ENCODE measurements around the gene ODAD3. TPM values are rescaled to one million over a fixed set of nuclear protein-coding genes. Genes with fewer than 3 reads are reported as not detected.

The ODAD3 gene
- total and polyA plus RNA-seq, 10 of the 15 experiments (the other 5 are each of a cell fraction or from before 2014, with no cell fraction given), result 0.11 to 0.39 (median 0.28) TPM; not detected in 7

DNA sequence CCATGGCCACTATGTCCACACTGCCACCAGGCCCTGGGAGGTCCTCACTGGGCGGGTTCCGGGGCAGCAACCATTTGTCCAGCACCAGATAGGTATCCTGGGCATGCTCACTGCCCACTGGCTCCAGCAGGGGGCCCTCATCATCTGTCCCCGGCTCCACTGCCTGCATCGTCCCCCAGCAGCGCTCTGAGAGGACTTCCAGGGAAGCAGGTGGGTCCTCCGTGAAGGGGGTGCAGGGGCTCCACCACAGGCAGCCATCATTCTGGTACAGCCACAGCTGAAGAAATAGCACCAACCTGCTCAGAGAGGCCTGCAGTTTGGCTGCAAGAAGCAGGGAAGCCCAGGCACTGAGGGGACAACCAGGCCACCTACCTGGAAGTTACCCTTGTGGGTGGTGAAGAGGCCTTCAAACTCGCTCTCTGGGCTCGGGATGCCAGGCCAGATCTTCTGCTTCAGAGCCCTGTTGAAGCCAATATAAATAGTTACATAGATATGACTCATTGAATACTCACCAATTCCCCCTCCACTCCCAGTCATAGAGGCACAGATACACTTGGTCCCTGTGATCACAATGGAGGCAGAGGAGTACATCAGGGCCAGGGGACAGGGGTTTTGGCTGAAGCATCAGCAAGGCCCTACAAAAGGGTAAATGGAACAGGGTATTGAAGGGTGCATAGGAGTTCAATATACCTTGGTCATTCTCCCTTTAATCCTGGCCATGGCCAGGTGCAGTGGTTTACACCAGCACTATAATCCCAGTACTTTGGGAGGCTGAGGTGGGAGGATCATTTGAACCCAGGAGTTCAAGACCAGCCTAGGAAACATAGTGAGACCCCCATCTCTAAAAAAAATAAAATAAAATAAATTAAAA, 56.4 kb downstream of the ODAD3 start:
- peak overlapping the region; percentile 2; the same call in 1 of the 2 replicates for H3K4me2 ChIP-seq (ENCODE audit: control insufficient read depth, insufficient read depth)
- SMC1A ChIA-PET (ENCODE audit: uncharacterized antibody, unreplicated experiment), result interaction anchor here (0.6 to 6.1 kb wide), 3 partner anchors 43 to 104 kb away, joined by 3 to 40 read pairs (median 30); no protein-coding TSS in a partner anchor
- ATAC-seq, result no peak
- TF ChIP-seq RCOR1 (conservative IDR thresholded peaks at IDR 0.05; ENCODE audit: low read depth, low read length) (no peak), EZH2 (IDR thresholded peaks at IDR 0.05; ENCODE audit: borderline replicate concordance, control insufficient read depth, low read depth, low read length) (no peak), GATAD2B (conservative IDR thresholded peaks at IDR 0.05; ENCODE audit: low read depth) (0 out of 2 replicates have a peak, but pooled peaks have one; percentile 35), POLR2AphosphoS2 (IDR thresholded peaks at IDR 0.05; ENCODE audit: low read depth, low read length) (0 out of 2 replicates have a peak, but pooled peaks have one; percentile 23), POU2F2 (IDR thresholded peaks at IDR 0.05; ENCODE audit: borderline replicate concordance, low read depth, low read length) (no peak), KLF5 (IDR thresholded peaks at IDR 0.05; ENCODE audit: partially characterized antibody) (no peak), ETV6 (conservative IDR thresholded peaks at IDR 0.05 in 1 of 2, IDR thresholded peaks at IDR 0.05 in 1 of 2; ENCODE audit: borderline replicate concordance in 1 of 2, low read depth in 1 of 2) (no peak), CEBPB (IDR thresholded peaks at IDR 0.05; ENCODE audit: borderline replicate concordance in 1 of 2, low read depth in 2 of 2, low read length in 2 of 2) (no peak), STAT1 (conservative IDR thresholded peaks at IDR 0.05) (no peak), NFYB (IDR thresholded peaks at IDR 0.05; ENCODE audit: insufficient read depth, low read depth, low read length) (no peak), FOXK2 (IDR thresholded peaks at IDR 0.05) (no peak)
- TF ChIP-seq, protein P1, sequence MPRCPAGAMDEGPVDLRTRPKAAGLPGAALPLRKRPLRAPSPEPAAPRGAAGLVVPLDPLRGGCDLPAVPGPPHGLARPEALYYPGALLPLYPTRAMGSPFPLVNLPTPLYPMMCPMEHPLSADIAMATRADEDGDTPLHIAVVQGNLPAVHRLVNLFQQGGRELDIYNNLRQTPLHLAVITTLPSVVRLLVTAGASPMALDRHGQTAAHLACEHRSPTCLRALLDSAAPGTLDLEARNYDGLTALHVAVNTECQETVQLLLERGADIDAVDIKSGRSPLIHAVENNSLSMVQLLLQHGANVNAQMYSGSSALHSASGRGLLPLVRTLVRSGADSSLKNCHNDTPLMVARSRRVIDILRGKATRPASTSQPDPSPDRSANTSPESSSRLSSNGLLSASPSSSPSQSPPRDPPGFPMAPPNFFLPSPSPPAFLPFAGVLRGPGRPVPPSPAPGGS (IDR thresholded peaks at IDR 0.05; ENCODE audit: borderline replicate concordance, insufficient read depth, low read depth, low read length, poor library complexity, severe bottlenecking), result no peak
- TF ChIP-seq, protein P2, sequence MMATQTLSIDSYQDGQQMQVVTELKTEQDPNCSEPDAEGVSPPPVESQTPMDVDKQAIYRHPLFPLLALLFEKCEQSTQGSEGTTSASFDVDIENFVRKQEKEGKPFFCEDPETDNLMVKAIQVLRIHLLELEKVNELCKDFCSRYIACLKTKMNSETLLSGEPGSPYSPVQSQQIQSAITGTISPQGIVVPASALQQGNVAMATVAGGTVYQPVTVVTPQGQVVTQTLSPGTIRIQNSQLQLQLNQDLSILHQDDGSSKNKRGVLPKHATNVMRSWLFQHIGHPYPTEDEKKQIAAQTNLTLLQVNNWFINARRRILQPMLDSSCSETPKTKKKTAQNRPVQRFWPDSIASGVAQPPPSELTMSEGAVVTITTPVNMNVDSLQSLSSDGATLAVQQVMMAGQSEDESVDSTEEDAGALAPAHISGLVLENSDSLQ (IDR thresholded peaks at IDR 0.05), result no peak
- TF ChIP-seq, protein P3, sequence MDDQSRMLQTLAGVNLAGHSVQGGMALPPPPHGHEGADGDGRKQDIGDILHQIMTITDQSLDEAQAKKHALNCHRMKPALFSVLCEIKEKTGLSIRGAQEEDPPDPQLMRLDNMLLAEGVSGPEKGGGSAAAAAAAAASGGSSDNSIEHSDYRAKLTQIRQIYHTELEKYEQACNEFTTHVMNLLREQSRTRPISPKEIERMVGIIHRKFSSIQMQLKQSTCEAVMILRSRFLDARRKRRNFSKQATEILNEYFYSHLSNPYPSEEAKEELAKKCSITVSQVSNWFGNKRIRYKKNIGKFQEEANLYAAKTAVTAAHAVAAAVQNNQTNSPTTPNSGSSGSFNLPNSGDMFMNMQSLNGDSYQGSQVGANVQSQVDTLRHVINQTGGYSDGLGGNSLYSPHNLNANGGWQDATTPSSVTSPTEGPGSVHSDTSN (IDR thresholded peaks at IDR 0.05; ENCODE audit: insufficient replicate concordance, low read depth, low read length), result no peak
- TF ChIP-seq, protein P4, sequence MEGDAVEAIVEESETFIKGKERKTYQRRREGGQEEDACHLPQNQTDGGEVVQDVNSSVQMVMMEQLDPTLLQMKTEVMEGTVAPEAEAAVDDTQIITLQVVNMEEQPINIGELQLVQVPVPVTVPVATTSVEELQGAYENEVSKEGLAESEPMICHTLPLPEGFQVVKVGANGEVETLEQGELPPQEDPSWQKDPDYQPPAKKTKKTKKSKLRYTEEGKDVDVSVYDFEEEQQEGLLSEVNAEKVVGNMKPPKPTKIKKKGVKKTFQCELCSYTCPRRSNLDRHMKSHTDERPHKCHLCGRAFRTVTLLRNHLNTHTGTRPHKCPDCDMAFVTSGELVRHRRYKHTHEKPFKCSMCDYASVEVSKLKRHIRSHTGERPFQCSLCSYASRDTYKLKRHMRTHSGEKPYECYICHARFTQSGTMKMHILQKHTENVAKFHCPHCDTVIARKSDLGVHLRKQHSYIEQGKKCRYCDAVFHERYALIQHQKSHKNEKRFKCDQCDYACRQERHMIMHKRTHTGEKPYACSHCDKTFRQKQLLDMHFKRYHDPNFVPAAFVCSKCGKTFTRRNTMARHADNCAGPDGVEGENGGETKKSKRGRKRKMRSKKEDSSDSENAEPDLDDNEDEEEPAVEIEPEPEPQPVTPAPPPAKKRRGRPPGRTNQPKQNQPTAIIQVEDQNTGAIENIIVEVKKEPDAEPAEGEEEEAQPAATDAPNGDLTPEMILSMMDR (IDR thresholded peaks at IDR 0.05 in 2 of 3, conservative IDR thresholded peaks at IDR 0.05 in 1 of 3; ENCODE audit: control insufficient read depth in 2 of 3, extremely low read depth in 1 of 3, insufficient read depth in 1 of 3, low read depth in 3 of 3, low read length in 3 of 3), result peak; percentile 41 to 73 (median 54)

More for the DNA sequence above, 56.4 kb downstream of the ODAD3 start:
- no peak overlapping the region for H3K9ac ChIP-seq (ENCODE audit: control insufficient read depth, insufficient read depth, low read length)
- H3K4me3 ChIP-seq, result no peak overlapping the region
- H3K79me2 ChIP-seq (ENCODE audit: control insufficient read depth, insufficient read depth, low read length), result peaks cover 10% of the 10 kb centered on the region
- H3K27me3 ChIP-seq (replicated peaks in 1 of 2; ENCODE audit: control insufficient read depth in 2 of 2, insufficient read depth in 2 of 2, low read length in 1 of 2), result peaks cover 0 to 5% of the 10 kb centered on the region in 2 experiments; a peak in 2 of 4 replicates
- no TSS peak for BruUV-seq (replicated peaks)
- in situ Hi-C loops (cut with MboI) (no loop called here), intact Hi-C loops (cut with micrococcal nuclease; ENCODE audit: unreplicated experiment) (no loop called here)
- no peaks in the 10 kb centered on the region for H3K36me3 ChIP-seq (ENCODE audit: control insufficient read depth in 2 of 2, insufficient read depth in 2 of 2, low read length in 1 of 2)
- FAIRE-seq, result no peak
- no peak overlapping the region for H3K27ac ChIP-seq (ENCODE audit: control insufficient read depth, insufficient read depth)
- no peak for DNase-seq (ENCODE audit: low read depth, low spot score)
- ChIA-PET CTCF (interaction anchor here (0.6 to 5.6 kb wide), 9 partner anchors 11 to 156 kb away, joined by 3 to 62 read pairs (median 5); partner anchors contain the start of gene TSPAN16), RAD21 (ENCODE audit: unreplicated experiment) (interaction anchor here (1.4 to 5.2 kb wide), 4 partner anchors 67 to 127 kb away, joined by 3 to 36 read pairs (median 15); partner anchors contain the start of gene ZNF653), POLR2A (interaction anchor here (0.6 to 1.7 kb wide), 6 partner anchors 10 to 1413 kb away, joined by 3 to 5 read pairs (median 3); partner anchors contain the start of genes JUNB and ODAD3)
- WGBS (ENCODE audit: insufficient coverage, insufficient replicate concordance, low lambda C conversion rate, missing lambda C conversion rate), result 70% methylated on average over 8 of the region's 8 CpGs
- no peaks in the 10 kb centered on the region for H3K9me3 ChIP-seq (replicated peaks; ENCODE audit: control insufficient read depth, insufficient read depth, low read length)
- peaks cover 31% of the 10 kb centered on the region for H3K4me1 ChIP-seq (ENCODE audit: control insufficient read depth, insufficient read depth, low read length)
- H4K20me1 ChIP-seq (ENCODE audit: control insufficient read depth, insufficient read depth), result no peaks in the 10 kb centered on the region
- H2AFZ ChIP-seq (ENCODE audit: control insufficient read depth, low read depth, low read length), result no peak overlapping the region

All from GM12878 (cell line).